GM21737 (cell line): ENCODE measurements around the gene DDB1.

Experiments
- ATAC-seq: cut with Tn5 transposase; IDR thresholded peaks from one replicate; pipeline ENCODE4 v1.9.1; 2021; ENCODE audit warnings: mild to moderate bottlenecking, moderate library complexity; ENCODE audit not compliant: unreplicated experiment

The DDB1 gene

DNA sequence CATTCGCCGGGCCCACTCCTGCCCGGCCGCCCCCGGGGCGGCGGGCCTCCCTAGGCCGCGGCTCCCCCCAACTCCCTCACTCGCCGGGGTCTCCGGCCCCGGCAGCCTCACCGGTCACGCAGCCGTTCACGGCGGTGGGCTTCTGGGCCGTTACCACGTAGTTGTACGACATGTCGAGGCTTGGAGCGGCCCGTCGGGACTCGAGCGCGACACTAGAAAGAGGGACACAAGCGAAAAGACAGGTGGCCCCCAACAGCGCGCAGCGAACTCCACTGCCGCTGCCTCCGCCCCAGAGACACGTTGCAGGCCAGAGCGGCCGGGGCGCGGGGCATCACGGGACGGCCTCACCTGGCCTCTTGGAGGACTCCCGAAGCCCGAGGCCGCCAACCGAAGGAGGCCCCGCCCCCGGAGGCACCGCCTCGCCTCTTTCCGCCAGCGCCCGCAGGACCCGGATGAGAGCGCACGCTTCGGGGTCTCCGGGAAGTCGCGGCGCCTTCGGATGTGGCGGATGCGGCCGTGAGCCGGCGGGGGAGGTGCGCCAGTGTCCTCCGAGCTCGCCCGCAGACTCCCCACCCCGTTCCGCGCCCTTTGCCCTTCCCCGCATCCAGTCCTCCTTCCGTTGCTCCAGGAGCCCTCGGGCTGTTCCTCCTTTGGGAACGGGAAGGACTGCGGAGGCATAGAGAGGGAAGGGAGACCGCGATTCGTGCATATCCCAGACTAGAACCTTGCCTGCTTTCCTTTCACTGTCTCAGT lies at the start of gene DDB1, which contains the start of gene TKFC:
TSS of gene DDB1 (minus strand) at position 309 of the 753 bp plus-strand sequence. CDS start at position 172, 137 bp downstream.
TSS of gene TKFC (plus strand) at position 432 of the 753 bp plus-strand sequence. CDS start 1,501 bp downstream, outside the sequence.
- peak; percentile 88 for ATAC-seq

DNA sequence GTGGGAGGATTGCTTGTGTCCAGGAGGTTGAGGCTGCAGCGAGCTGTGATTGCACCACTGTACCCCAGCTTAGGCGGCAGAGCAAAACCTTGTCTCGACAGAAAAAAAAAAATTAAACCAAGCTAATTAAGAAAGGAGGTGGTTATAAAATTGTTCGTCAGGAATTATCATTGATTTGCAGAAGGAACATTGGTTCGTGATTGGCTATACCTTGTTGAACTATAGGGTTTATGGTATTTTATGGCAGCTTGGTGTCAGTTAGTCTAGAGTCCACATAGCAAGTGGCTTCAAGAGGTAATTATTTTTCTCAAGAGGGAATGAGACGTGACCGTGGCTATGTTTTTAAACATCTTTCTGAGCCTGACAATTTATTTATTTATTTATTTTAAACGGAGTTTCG lies 48.0 kb upstream of the DDB1 start:
- ATAC-seq: no peak

DNA sequence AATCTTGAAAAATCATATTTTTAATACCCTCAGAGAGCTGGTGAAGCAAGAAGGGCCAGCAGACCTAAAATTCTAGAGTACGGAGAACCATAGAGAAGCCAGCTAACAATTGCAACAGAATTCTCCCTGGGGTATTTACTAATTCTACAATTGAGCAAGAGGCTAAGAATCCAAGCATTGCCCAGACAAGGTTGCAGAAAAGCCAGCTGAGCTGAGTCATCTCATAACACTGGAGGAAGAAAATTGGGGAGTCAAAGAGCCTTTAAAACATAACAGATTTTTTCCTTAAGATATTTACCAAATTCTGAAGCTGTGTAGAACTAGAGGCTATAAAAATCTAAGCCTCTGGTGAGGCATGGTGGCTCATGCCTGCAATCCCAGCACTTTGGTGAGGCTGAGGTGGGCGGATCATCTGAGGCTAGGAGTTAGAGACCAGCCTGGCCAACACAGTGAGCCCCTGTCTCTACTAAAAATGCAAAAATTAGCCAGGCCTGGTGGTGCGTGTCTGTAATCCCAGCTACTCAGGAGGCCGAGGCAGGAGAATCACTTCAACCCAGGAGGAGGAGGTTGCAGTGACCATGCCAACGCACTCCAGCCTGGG lies 45.9 kb upstream of the DDB1 start:
- no peak for ATAC-seq

DNA sequence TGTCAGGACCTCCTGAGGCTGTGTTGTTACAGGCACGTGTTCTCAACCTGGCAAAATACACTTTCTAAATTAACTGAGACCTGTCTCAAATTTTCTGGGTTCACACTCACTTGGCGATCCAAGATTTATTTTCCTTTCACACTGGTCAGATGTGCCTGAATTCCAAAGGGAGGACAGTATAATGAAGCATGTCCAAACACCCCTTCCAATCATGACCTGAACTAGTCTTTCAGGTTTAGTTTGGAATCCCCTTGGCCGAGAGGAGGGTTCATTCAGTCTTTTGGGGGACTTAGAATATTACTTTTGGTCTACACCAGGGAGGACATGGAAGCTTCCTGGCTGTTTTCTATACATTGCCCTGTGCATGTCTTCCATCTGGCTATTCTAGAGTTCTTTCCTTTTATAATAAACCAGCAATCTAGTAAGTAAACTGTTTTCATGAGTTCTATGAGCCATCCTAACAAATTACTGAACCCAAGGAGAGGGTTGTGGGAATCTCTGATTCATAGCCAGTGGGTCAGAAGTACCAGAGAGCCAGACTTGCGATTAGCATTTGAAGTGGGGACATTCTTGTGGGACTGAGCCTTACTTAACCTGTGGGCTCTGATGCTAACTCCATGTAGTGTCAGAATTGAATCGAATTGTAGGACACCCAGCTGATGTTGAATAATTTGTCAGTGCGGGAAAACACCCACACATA lies 44.7 kb upstream of the DDB1 start:
- ATAC-seq: no peak

DNA sequence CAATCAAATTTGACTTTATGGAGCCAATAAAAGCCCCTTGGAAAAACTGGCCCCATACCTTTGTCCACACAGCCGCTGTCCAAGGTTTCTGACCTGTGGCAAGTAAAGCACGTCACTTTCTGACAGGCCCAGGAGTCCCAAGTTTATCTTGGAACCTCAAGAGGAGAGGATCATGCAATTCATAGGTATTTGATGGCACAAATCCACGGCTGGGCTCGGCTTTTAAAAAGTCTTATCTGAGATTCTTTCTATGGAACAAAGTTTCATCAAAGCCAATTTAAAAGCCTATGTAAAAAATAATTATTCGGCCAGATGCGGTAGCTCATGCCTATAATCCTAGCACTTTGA lies 42.8 kb upstream of the DDB1 start:
- ATAC-seq: no peak

DNA sequence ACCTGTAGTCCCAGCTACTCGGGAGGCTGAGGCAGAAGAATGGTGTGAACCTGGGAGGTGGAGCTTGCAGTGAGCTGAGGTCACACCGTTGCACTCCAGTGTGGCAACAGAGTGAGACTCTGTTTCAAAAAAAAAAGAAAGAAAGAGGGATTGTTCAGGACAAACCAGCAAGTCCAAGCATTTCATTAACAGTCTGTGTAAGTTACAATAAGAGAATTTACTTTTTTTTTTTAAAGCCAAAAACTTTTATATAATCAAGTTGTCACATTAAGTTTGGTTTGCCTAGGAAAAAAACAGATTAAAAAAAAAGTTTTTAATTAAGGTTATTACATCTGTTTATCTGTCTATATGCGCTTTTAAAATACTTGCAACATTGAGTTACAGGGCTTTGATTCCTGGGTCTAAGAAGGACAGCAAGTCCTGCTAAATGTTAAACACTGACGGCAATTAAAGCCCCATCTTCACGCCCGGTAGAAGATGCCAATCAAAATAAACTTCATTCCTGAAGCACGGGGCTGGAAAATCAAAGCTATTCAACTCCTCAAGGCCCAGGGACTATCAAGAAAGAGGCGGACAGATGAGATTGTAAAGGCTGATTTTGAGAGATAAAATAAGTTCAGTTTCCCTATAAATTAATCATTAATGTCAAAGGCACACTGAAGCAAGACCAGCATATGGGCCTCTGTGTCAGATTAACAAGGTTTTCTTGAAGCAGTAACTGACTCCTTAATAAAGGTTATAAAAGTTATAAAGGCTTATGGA lies 39.9 kb upstream of the DDB1 start:
- ATAC-seq: no peak

DNA sequence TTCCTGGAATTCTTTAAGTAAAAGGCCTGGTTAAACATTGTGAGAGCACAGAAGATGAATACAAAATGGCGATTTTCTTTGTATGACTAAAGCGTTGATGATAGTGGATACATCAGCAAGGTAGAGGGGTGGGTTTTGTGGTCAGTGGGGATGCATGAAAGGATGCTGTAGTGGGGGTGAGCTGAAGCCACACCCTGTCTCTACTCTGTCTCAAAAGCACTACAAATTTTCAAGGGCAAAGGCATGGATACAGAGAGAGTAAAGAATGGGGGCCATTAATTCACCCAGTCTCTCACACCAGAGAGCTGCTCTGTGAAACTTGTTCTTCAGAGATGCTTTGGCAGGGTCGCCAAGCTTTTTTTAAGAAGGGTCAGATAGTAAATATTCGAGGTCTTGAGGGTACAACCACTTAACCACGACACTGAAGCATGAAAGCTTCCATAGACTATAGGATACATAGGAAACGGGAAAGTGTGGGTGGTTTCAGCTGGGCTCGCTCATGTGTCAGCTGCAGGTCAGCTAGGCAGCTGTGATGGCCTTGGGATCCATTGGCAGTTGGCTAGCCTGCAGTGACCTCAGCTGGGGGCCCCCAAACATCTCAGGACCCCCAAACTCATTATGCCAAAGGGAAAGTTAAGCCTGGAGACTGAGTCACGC lies 37.6 kb upstream of the DDB1 start:
- no peak for ATAC-seq

DNA sequence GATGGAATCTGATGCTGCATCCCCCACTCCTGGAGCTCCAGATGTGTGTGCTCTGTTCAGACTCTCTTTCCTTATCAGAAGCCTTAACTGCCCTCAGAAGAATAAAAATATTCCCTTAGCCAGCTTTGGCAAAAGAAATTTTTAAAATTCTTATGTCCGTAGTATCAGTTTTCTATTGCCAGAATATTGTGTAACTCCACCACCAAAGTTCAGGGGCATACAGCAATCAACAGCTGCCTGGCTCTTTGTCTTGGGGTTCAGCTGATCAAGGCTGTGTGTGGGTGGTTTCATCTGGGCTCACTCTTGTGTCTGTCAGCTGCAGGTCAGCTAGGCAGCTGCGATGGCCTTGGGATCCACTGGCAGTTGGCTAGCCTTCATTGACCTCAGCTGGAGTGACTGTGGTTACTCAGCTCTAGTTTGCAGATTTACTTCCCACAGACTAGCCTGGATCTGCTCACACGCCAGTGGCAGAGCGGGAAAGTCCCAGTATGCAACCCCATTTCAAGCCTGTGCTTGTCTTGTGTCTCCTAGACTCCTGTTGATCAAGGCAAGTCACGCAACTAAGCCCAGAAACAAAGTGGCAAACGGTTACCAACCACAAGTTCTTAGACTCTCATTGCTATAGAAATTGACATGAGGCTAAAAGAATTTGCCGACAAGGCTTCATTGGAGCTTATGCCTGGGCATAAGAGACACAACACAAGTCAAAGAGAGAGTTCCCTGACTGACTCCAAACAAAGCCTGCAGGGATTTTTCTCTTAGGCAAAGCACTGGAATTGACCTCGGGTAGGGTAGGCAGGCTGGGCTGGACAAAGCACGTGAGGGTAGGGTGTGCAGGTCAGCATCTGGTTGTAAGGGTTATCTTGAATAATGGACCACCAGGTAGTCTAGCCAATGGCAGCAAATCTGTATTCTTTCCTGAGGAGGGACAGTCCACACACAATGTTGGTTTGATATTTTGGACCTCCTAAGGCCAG lies 36.8 kb upstream of the DDB1 start:
- ATAC-seq: no peak

DNA sequence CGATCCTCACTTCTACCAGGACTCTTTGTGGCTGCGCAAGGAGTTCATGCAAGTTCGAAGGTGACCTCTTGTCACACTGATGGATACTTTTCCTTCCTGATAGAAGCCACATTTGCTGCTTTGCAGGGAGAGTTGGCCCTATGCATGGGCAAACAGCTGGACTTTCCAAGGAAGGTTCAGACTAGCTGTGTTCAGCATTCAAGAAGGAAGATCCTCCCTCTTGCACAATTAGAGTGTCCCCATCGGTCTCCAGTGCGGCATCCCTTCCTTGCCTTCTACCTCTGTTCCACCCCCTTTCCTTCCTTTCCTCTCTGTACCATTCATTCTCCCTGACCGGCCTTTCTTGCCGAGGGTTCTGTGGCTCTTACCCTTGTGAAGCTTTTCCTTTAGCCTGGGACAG lies 35.7 kb upstream of the DDB1 start:
- no peak for ATAC-seq

DNA sequence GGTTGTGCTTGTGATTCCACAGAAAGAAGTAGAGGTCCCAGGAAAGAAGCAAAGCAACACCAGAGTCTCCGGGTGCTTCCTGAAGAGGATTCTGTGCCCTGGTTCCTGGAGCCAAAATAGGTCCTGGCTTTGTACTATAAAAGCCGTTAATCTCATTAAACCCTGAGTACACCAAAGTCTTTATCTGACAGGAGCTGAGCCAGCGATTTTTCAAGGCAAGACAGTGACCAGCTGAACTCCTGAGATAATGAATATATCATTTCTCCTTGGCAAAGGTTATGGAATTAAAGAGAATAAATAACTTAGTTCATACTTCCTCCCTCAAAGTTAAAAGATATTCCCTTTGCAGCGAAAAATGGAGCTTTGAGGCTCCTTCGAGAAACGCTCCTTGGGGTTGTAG lies 34.5 kb upstream of the DDB1 start:
- ATAC-seq: no peak

DNA sequence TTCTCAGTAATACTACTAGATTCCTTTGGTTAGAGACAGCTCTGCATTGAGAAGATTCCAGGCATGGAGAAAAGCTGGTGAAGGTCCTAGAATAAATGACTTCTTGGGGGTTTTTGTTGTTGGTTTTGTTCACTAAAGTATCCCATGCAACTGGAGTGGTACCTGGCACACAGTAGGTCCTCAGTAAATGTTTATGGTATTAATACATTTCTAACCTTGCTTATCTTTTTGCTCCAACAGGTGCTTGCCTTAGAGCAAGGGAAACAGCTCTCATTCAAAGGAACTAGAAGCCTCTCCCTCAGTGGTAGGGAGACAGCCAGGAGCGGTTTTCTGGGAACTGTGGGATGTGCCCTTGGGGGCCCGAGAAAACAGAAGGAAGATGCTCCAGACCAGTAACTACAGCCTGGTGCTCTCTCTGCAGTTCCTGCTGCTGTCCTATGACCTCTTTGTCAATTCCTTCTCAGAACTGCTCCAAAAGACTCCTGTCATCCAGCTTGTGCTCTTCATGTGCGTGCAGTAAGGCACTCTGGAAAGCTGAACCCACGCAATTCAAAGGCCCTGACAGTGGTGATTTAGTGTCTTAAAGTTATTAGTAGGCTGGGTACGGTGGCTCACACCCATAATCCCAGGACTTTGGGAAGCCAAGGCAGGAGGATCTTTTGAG lies 31.2 kb upstream of the DDB1 start:
- ATAC-seq: no peak

DNA sequence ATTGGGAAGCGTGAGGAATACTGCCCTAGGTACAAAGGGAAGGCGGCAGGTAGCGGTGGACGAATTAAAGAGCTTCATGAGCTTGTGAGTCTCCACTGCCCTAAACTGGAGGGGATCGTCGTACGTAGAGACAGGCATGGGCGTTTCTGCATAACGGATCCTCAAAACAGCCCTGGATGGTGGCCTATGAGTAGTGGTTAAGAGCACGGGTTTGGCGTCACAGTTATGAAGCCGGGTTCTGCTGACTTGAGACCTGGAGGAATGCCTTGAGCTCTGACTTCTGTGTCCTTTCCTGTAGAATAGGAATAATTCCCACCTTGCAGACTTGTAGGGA lies 29.6 kb upstream of the DDB1 start:
- peak; percentile 6 for ATAC-seq

DNA sequence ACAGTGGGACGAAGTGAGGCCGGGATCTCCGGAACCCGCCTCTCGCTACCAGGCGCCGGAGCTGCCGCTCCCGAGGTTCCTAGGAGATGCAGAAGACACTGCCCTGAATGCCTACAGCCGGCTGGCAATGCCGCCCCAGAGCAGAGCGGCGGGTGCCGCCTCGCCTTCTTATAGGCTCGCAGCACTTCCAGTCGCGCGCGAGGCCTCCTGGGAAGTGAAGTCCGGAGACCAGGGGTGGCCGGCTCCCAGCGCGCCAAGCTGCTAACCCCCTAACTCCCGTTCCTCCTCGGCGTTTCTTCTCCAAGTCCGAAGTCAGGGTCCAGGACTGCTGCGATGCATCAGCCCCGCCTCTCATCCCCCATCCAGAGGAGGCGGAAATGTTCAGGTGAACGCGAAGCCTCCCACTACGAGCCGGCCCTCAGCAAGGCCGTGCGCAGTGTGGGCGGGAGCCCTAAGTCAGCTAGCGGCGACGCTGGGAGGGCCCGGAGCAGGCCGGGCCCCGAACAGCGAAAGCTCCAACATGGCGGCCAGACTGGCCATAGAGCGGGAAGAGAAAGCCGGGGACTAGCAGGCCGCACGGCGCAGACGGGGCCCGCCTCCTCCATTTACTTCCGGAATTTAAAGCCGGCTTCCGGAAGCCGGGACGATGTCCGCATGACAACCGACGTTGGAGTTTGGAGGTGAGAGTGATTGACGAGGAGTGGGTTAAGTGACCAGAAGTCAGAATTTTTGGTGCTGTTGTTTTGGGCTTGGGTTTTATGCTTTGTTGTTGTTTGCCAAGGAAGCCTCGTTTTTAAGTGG lies 29.0 kb upstream of the DDB1 start, which contains the start of the genes CYB561A3 and TMEM138:
TSS of gene CYB561A3 (minus strand) at position 142 of the 801 bp plus-strand sequence. CDS start 5,169 bp downstream, outside the sequence.
TSS of gene TMEM138 (plus strand) at position 634 of the 801 bp plus-strand sequence. CDS start 2,017 bp downstream, outside the sequence.
- ATAC-seq: peak; percentile 73

DNA sequence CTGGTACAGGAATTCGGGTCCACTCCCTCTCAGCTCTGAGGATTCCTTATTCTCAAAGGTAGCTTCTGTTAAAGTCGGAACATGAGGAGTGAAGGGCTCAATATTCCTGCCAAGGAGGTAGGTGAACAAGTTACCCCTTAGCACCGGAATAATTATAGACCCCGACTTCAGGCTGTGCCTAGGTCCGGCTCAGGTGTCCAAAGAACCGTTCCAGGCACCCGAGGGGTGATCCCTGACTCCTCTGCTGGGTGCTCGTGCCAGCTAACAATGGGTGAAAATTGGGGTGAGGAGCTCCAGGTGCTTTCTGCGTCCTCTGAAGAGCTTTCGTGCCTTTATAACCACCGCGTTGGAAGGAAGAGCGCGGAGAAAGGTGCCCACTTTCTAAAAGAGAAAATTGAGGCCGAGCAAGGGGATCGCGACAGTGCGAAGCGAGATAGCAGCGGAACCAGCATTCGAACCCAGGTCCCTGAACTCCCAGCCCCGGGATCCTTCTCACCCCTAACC lies 28.4 kb upstream of the DDB1 start:
- ATAC-seq: no peak

DNA sequence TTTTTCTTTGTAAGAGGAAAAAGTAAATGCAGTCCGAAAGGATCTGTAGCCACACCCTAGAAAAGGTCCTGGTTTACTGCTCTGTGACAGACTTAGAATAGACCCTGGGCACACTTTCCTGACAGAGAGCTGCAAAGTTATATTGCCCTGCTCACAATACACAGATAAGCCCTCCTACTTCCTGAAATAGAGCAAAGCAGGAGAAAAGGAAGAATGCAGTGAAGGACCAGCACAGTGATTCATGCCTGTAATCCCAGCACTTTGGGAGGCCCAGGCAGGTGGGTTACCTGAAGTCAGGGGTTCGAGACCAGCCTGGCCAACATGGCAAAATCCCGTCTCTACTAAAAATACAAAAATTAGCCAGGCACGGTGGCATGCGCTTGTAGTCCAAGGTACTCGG lies 26.6 kb upstream of the DDB1 start:
- ATAC-seq: no peak

DNA sequence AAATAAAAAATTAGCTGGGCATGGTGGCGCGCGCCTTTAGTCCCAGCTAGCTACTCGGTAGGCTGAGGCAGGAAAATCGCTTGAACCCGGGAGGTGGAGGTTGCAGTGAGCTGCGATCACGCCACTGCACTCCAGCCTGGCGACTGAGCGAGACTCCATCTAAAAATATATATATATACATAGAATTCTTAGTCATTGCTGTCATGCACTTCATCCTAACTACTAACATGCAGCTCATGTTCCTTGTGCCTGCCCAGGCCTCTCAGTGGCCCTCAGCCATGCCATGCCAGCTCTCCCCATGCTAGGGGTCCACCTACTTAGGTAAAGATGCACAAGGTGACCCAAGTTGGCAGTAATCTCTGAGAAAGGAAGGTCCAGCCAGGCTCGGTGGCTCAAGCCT lies 25.7 kb upstream of the DDB1 start:
- ATAC-seq: no peak

DNA sequence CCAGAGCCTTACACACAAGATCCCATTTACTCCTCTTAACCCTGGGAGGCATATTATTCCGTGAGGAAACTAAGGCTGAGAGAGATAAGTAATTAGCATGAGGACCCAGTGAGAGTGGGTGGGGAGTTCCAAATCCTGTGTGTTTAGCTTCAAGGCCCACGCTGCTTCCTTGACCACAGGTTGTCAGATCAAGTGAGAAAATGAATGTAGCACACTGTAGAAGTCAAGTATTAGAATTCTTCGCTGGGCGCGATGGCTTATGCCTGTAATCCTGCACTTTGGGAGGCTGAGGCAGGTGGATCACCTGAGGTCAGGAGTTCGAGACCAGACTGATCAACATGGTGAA lies 25.0 kb upstream of the DDB1 start:
- ATAC-seq: no peak
